GM23338 (cell line): Measurements from ENCODE around the gene SURF4.

Experiments used
- CREB1 ChIP-seq: fragments of 250-450 bp; sonication (Bioruptor Pico); IDR thresholded peaks from 2 replicates; pipeline ENCODE4 v1.5.0; 2020; ENCODE audit warnings: low read depth, mild to moderate bottlenecking, moderate library complexity
- CTCF ChIP-seq, 2 experiments: fragments of 200-600 bp in 1 of 2; sonication (generic) in 1 of 2; conservative IDR thresholded peaks; 2 replicates each; pipeline versions ENCODE4 v1.5.1 to v1.6.1; 2016 to 2017; ENCODE audit warnings: antibody characterized with exemption in 2 of 2, low read depth in 2 of 2, mild to moderate bottlenecking in 2 of 2, moderate library complexity in 1 of 2
- EZH2 ChIP-seq: fragments of 200-600 bp; sonication (generic); IDR thresholded peaks from one replicate; pipeline ENCODE4 v1.8.0; 2017; ENCODE audit warnings: antibody characterized with exemption, mild to moderate bottlenecking, low read depth; ENCODE audit not compliant: unreplicated experiment
- EZH2phosphoT487 ChIP-seq: fragments of 200-600 bp; sonication (generic); IDR thresholded peaks from one replicate; pipeline ENCODE4 v1.8.1; 2018; ENCODE audit warnings: antibody characterized with exemption; ENCODE audit not compliant: unreplicated experiment
- JUNB ChIP-seq: IDR thresholded peaks from one replicate; pipeline ENCODE4 v1.6.1; 2016; ENCODE audit warnings: antibody characterized with exemption; ENCODE audit not compliant: unreplicated experiment
- POLR2AphosphoS5 ChIP-seq: IDR thresholded peaks from 2 replicates; pipeline ENCODE4 v1.6.1; 2016; ENCODE audit warnings: antibody characterized with exemption, low read depth
- REST ChIP-seq: IDR thresholded peaks from one replicate; pipeline ENCODE4 v1.6.1; 2018; ENCODE audit warnings: antibody characterized with exemption; ENCODE audit not compliant: unreplicated experiment
- STAT1 ChIP-seq: IDR thresholded peaks from one replicate; pipeline ENCODE4 v1.6.1; 2016; ENCODE audit warnings: antibody characterized with exemption; ENCODE audit not compliant: unreplicated experiment

- no peak for TF ChIP-seq CTCF (conservative IDR thresholded peaks at IDR 0.05; ENCODE audit: low read depth in 2 of 2)
- TF ChIP-seq CREB1 = no peak
- no peak for TF ChIP-seq REST
- no peak for TF ChIP-seq EZH2
- TF ChIP-seq EZH2phosphoT487 = no peak
- no peak for TF ChIP-seq POLR2AphosphoS5
- no peak for TF ChIP-seq STAT1
- TF ChIP-seq JUNB = no peak
Observed at GRCh38 chr9:133339641-133340040, 36.2 kb downstream of the SURF4 start.
